CD4-positive, alpha-beta T cell treated with Interleukin-4 for 1 hour (primary cell): Measurements from ENCODE around the gene SLX4IP.

Source experiments
- DNase-seq, 2 donors: peaks; one replicate each; pipeline ENCODE4 v3.0.0-alpha.2; 2020 to 2022

The SLX4IP gene

DNA sequence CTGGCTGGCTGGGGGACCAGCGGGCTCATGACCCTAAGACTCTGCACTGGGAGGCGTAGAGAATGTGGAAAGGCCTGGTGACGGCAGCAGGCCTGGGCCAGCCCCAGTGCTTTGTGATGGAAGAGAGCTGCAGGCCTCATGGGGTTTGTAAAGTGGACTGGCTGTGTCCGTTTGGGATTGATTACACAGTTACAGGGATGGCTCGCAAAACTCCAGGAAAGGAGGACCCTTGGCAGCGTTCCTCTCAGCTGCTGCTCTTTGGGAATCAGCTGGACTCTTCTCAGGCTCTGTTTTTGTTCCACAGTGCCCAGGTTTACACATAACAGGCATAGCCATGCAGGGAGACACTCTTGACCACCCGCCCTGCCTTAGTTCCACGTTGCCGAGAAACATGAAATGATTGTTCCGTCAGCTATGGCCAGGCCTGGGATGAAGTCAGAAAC is 89.0 kb downstream of the SLX4IP start:
- no peak for DNase-seq

DNA sequence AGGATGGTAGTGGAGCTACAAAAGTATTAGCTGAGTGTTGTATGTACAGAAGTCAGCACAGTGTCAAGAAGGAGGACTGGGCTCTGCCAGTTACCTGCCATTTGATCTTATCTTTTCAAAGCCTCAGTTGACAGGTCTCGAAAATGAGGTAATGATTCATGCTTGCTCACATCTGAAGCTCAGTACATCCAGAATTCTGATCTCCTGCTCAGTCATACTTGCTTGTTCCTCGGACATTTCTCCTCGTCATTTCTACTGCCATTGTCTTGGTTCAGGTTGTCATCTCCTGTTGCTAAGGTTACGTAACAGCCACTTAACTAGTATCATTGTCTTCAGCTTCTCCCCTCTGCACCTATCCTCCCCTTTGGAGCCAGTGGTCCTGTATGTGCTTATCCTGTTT is 89.5 kb downstream of the SLX4IP start:
- no peak for DNase-seq

DNA sequence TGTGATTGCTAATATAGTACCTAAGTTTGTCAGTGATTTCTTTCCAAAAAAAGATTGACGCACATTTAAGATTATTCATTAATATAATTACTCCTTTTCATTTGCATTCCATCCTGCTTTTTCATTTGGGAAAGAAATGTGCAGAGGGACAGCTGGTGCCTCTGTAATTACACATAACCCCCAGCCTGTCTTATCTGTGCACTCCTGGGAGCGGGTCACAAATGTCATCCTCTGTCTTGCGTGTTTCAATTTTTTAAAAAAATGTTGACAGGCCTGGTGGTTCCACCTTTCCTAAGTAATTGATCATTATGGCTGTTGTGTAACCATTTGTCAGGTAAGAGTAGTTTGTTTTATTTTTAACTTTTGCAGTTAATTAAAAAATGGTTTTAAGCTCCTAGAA is 92.7 kb downstream of the SLX4IP start:
- no peak for DNase-seq

DNA sequence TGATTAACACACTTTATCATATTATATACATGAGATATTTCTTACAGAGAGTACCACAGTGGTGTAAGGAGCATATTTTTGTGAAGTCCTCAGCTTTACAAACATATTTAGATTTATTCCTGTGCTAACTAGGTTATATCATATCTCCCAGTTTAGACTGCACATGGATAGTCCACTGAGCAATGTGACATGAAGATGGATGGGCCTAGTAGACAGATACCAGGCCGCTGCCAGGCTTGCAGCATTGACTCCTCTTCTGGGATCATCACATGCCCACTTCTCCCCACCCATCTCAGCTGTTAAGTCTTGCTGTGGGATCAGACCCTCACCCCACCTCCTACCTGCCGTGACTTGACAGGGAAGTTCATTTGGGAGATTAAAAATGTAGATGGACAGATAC is 95.8 kb downstream of the SLX4IP start:
- DNase-seq = no peak

DNA sequence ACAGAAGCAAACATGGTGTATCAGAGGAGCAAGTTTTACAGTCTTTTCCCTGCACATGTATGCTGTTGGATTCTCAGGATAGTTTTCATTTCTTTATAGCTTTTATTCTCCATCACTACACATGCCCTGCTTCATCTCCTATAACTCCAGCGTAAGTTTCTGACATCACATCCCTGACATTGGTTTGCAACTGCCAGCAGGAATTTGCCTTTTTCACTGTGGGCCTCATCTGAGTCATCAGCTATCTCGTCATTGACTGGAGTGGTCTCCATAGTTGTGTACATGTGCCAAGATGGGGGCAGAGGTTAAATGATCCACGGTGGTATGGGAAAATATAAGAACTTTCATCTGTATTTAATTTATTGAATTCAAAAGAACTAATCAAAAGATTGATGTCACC is 96.7 kb downstream of the SLX4IP start:
- DNase-seq = no peak

DNA sequence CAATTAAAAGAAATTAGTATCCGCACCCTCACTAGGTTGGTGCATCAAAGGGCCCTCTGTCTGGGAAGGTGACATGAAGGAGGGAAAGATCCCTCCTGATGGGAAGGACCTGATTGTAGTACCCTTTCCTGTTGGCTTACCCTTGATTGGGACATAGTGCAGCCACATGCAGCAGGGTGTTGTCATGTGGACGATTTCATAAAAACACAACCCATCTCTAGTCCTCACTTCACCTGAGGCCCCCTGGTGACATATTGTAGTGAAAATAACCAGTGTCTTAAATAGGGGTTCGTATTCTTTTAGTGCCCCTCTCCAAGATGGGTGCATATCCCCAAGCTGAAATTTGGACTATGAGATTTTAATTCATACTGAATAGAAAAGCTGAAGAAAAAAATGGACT is 97.3 kb downstream of the SLX4IP start:
- no peak for DNase-seq

DNA sequence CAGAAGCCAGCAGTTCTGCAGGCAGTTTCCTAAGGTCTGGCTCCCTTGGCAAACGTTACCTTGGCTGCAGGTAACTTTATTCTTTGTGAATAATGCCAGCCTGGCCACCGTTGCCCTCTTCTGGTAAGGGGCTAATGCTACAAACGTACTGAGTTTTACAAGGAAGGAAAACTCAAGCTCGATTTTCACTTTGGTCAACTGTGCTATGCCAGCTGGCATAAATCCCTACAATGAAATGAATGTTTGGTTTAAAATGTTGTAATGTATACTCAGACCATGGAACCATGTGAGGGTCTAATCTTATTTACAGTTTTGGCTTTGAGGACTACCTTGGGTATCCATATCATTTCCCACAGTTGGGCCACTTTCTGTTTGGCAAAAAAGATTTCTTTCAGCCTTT is 101.4 kb downstream of the SLX4IP start:
- peak in 1 of 2 donors; percentile 42 for DNase-seq

DNA sequence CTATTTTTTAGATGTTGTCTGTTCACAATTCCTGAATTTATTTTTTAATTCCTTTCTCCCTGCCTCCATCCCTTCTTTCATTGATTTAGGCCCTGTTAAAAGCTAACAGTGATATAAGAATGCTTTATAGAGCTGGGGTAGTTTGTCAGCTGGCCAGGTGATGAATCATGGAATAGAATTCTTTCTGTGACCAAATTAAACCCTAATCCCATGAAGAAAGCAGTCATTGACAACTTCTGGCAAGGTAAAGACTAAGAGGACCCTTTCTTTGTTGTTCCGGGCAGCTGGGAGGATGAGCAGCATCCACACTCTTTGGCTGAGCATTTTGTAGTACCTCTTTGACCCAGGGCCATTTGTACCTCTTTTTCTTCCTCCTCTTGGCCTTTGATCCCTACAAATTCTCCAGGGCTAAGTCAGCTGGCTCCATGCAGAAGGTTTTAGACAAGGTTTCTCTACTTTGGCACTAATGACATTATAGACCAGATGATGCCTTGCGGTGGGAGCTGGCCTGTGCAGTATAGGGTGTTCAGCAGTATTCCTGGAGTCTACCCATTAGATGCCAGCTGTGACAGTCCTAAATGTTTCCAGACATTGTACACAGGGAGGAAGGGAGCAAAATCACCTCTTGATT is 102.9 kb downstream of the SLX4IP start:
- DNase-seq = no peak

DNA sequence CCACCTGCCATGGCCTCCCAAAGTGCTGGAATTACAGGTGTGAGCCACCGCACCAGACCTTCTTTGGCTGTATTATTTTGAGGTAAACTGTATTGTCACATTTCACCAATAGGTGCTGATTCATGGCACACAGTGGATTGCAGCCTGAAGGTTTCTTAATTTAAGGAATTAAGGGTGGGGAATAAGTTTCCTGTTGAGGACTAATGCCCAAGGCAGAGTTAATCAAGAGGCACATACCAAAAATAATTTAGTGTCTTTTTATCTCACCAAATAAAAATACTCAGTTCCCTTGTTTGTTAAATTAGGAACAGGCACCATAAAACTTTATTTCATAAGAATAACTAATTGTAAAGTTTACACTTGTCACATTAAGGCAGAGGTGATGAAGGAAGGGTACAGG is 103.7 kb downstream of the SLX4IP start:
- DNase-seq = no peak

DNA sequence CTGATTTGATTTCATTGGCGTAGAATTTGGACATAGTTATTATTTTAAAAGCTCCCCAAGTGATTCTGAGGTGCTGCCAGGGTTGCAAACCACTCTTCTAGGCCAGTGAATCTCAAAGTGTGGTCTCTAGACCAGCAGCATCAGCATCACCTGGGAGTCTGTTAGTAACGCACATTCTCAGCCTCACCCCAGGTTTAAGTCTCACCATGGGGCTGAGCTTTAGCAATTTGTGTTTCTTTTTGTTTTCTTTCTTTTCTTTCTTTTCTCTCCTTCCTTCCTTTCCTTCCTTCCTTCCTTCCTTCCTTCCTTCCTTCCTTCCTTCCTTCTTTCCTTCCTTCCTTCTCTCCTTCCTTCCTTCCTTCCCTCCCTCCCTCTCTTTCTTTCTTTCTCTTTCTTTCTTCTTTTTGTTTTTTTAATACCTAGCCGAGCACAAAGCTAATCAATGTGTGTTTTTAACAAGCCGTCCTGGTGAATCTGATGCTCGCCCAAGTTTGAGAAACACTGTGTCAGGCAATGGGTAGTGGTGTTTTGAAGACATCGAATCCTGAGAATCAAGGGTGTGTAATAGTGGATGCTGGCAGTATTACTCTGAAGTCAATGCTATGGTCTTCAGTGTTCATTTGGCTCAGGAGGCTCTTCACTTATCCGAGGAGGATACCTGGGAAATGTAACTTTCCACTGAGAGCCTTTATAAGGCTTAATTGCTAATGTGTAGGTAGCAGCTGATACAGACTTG is 104.9 kb downstream of the SLX4IP start:
- no peak for DNase-seq

DNA sequence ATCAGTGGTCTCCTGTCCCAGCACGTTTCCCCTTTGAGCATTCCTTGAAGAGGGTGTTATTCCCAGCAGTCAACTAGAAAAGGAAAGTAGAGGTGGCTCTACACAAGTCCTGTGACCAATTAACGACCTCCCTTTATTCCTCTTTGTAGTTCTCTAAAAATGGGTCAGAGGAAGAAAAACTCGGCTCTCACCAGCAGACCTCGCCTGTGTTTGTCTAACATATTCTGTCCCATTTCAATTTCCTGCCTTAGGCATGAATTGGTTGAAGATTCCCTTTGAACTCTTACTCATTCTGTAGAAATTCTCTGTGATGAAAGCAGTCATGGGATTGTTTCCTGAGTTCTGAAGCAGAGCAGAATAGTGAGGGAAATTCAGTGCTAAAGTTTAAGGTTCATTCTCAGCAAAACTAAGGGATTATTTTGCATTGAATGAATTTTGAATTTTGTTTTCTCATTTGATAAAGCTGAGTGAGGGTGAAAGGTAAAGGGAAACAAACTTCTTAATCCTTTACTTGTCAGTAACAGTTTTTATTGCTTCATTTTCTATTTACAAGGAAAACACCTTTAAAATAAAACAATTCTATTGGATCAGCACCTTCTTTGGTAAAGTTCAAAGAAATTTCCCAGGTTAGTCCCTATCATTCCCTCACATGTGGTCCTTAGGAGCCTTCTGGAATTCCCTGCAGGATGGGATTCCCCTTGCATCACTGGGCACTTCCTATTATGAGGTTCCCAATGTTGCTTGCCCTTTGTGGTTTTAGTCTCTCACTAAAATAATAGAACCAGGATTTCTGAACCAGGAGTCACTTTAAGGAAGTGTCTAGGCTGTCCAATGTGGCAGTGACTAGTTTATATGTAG is 105.8 kb downstream of the SLX4IP start:
- DNase-seq = peak in 1 of 2 donors; percentile 10

DNA sequence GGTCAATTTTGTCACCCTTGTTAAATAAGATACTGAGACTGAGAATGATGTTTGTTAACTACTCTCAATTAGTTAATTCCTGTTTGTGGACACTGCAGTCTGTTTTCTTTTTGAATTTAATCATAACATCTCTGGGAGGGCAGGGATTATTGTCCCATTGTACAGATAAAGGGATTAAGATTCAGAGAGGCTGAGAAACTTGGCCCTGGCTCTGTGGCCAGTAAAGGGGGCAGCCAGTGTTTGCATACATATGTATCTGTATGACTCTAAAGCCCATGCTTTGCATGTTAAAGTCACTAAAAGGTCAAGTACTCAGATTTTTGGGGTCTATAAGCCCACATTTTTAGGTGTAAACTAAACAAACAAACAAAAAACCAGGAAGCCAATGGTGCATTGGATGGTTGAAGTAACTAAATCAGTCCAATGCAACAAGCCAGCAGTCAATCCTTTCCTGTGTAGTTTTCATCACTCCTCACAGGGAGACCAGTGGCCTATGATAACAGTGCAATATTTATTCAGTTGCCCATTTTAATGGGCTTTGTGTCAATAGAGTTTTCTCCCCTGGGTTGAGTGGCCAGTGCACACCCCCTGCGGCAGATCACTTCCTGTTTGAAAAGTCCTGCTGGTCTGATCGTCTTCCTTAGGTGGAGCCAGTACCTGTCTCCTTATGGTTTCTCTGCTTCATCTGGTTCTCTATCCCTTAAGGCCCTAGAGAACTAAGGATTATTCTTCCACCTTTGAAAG is 106.7 kb downstream of the SLX4IP start:
- no peak for DNase-seq

DNA sequence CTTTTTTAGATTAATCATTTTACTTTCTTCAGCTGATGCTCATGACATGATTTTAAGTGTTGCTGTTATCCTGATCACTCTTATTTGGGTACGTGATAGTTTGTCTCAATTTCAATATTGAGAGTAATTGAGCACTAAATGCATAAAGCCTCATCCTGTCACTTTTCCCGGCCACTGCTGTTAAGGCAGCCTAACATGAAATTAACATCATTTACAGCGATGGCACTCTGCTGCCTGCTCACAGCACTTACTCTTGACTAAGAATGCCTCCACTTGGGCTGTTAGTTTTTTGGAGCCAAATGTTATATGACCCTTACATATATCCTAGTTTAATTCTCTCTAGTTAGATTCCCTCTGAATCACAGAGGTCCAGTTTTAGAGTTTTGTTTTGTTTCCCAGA is 107.3 kb downstream of the SLX4IP start:
- DNase-seq = no peak

DNA sequence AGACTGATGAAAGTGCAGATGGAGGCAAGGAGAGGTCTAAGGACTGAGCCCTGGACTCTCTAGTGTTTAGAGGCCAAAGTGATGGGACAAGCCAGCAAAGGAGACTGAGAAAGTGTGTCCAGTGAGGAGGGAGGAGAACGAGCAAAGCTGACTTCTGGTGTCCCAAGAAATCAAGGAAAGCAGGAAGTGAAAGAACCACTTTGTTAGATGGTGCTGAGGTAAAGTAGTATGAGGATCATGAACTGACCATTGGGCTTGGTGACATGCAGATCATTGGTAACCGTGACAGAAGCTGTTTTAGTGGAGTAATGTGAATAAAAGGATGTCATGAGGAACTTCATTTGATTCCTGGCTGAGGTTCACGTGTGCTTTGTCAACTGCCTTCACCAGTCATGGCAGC is 108.4 kb downstream of the SLX4IP start:
- no peak for DNase-seq

DNA sequence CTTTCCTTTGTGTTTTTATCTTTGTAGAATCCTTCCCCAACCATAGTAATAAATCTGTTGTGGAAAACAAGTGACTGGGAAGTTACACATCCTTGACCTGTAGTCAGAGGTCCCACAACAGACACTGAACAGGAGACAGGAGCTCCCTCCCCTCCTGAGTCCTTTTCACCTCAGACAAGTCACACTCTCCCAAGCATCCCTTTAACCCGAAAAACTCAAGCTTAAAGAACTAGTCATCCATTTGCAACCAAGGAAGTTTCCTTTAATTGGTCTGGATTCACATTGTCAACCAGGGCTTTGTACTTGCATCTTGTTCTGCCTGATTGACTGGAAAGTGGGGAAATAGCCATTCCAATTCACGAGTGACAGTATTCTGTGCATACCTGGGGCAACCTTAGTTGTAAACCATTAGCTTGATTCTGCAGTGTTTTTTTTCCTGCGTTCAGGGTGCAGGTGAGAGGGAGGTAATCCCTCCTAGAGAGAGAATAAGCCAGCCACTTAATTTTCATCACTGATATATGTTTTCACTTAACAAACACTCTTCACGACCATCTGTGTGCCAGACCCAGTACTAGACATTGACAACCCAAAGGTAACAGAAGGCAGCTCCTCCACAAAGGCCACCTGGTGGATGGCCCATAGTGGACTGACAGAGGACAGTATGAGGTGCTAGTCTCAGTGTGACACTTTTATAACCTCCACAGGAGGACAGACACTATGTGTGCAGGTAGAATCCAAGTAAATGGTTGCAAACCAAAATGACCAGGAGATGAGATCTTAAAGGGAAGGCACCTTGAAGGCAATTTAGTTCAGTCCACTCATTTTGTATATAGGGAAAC is 112.4 kb downstream of the SLX4IP start:
- no peak for DNase-seq

DNA sequence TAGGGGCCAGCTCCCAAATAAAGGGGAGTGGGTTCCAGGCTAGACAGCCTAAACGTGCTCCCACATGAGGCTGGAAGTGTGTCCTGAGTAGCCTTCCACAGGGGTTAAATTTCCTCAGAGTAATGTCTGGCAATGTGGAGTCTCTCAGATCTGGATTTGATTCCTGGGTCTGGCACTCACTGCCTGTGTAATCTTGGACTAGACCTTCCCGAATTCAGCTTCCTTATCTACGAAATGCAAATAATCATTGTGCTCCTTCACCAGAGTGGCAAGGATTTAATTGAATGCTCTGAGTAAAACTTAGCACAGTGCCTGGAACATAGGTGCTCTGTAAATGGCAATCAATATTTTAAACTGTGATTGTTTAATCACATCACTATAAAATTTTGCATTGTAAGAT is 114.4 kb downstream of the SLX4IP start:
- DNase-seq = no peak

DNA sequence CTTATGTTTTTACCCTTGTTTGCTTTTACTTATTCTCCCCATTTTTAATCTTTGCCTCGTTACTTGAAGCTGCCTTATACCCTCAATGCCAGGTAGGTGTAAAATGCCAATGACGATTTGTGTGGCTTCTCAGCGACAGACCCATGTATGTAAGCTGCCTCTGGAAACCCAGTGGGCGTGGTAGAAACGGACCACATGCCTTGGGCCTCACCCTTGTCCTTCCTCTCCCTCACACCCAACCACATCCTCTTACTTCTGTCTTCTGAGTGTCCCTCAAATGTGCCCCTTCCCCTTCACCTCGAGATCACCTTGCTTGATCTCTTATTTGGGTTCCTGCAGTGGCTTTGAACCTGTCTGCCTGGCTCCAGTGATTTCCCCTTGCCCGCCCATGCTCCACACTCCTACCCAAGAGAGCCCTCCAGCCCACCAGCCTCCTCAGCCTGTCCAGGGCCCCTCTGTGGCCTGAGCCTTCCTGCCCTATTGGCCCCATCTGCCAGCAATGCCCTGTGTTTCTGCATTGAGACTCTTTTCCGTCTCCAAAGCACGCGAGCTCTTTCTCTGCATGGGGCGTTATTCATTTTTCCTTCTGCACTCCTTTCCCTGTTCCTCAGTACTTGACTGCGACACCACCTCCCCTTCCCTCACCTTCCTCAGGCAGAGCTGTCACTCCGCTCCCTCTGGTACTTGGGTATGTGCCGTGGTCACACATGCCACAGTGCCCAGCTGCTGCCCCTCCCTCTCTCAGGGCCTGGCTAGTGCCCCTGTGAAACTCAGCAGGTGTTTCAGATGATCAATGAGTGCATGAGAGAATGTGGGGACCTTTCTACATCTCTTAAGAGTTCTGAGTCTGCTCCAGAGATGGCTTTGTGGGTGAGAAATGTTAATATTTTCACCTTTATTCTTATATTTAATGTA is 115.4 kb downstream of the SLX4IP start:
- DNase-seq = no peak

DNA sequence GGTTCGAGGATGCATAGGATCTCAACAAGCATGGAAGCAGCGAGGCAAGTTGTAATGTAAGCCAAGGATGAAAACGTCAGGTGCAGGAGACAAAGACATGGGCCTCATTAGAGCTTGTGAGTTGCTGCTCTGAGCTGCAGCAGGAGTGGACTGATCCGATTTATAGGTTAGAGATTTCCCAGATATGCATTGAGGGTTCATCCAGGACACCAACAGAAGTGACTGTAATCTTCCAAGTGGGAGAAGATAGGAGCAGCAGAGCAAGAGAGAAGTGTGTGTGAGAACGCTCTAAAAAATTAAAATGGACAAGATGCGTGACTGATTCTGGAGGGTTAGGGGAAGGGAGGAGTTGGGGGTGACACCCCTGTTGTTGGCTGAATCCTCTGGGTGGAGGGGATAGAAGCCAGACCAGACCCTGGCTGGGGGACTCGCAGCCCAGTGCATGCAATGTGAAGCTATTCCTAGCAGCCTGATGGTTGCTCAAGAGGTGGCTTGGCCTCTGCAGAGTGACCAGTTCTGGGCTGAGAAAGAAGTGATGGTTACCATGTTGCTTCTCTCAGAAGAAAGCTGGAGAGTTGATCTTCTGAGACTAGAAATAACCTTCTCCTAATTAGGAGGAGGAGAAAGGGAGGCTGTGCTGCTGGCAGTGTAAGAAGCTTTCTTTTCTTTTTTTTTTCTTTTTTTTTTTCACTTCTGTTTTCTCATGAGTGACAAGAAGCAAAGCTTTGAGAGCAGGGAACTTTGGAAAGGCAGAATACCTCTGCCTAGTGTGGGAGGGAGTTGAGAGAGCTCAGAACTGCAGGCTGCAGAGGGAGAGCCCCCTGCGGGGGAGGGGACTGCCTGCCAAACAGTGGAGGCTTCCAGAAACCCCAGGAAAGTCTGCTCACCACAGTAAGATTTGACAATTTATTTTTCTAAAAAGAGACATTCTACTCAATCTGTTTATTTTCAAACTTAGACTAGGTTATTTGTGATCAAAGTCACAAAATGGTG is 116.9 kb downstream of the SLX4IP start:
- DNase-seq = no peak

DNA sequence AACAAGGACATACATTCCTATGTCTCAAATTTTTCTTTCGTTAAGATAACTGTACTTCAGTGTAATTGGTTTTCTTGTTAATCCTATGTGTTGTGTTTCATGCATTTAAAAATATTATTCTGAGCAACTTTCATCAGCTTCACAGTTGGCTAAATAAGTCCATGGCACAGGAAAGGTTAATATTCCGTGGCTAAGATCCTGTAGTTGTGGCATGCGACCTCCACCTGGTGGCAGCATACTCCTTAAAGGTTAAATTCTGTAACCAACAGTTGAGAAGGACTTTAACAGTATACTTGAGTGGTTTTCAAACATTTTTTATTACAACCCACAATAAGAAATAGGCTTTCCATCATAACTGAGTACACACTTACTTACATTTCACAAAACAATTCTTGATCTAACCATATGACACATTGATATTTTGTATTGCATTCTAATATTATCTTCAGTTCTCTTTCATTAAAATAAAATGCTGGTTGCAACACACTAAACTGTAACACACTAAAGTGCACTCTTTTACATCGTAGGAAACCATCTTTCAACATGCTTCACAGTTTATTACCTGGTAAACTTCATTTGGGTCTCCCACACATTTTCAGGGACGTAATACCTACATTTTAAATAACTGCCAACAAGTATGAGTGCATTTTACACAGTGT is 118.3 kb downstream of the SLX4IP start:
- DNase-seq = peak; percentile 26 to 33
